Measurements from ENCODE around the gene CETN2. TPM values are rescaled to one million over a fixed set of nuclear protein-coding genes. Genes with fewer than 3 reads are reported as not detected.

CETN2 gene
- total RNA-seq, 1 experiment from 2014 or later = 23.8 TPM

DNA sequence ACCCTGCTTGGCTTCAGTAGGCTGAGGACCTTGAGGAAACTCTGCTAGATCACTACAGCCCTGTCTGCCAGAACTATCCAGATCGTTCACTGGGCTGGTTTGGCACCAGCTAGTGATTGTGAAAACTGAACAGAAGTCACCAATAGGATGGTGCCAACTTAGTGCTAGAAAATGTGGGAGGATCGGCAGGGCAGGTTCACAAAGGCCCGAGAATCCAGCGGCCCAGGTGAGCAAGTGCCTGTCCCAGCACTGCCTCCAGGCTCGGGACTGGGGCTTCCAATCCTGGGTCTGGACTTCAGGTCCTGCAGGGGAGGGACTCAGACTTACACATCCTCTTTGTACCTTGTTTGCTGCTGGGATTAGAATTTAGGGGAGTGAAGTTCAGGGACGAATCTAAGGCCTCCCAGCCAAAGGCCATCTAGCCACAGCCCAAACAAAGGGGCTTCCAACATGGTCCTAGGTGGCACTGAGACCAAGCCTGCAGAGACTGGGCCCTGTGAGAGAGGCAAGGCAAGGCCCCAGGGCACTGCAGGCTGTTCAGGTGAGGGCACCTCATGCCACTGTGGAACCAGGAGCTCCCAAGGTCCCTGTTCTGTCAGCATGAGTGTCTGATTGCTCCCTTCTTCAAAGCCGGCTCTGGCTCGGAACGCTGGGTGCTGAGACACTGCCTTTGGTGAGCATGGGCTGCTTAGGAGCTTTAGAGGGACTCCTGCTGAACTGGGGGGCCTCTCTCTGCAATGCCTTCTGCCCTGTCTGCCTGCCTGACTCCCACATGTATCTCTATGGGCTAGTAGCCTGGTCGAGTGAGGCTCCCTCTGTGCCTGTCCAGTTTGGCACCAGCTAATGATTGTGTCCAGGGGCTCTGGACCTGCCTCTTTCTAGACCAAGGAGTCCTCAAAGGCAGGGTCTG is 46.6 kb upstream of the CETN2 start:
- Histone ChIP-seq H3K36me3 (ENCODE audit: control insufficient read depth, insufficient read depth, low read length) (no peaks in the 10 kb centered on the region), H3K4me1 (no peaks in the 10 kb centered on the region), H3K27me3 (replicated peaks; ENCODE audit: control insufficient read depth, insufficient read depth, low read length) (no peaks in the 10 kb centered on the region), H3K9me3 (no peaks in the 10 kb centered on the region), H3K4me3 (ENCODE audit: low read depth, low read length) (no peak overlapping the region)
- Mint-ChIP-seq H3K4me1 (ENCODE audit: low read depth, unreplicated experiment) (no peaks in the 10 kb centered on the region), H3K4me3 (ENCODE audit: unreplicated experiment) (no peak overlapping the region), H3K36me3 (ENCODE audit: insufficient read depth, unreplicated experiment) (peaks cover 6% of the 10 kb centered on the region), H3K9me3 (ENCODE audit: unreplicated experiment) (no peaks in the 10 kb centered on the region), H3K27ac (ENCODE audit: unreplicated experiment) (no peak overlapping the region), H3K27me3 (ENCODE audit: insufficient read depth, unreplicated experiment) (no peaks in the 10 kb centered on the region)
- ChIA-PET CTCF (no interaction called here), POLR2A (no interaction called here)
- DNase-seq = no peak
- intact Hi-C loops (cut with micrococcal nuclease; ENCODE audit: unreplicated experiment) = no loop called here
- no TSS peak for BruUV-seq (replicated peaks)
- TF ChIP-seq, protein P1, sequence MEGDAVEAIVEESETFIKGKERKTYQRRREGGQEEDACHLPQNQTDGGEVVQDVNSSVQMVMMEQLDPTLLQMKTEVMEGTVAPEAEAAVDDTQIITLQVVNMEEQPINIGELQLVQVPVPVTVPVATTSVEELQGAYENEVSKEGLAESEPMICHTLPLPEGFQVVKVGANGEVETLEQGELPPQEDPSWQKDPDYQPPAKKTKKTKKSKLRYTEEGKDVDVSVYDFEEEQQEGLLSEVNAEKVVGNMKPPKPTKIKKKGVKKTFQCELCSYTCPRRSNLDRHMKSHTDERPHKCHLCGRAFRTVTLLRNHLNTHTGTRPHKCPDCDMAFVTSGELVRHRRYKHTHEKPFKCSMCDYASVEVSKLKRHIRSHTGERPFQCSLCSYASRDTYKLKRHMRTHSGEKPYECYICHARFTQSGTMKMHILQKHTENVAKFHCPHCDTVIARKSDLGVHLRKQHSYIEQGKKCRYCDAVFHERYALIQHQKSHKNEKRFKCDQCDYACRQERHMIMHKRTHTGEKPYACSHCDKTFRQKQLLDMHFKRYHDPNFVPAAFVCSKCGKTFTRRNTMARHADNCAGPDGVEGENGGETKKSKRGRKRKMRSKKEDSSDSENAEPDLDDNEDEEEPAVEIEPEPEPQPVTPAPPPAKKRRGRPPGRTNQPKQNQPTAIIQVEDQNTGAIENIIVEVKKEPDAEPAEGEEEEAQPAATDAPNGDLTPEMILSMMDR (IDR thresholded peaks at IDR 0.05; ENCODE audit: insufficient read depth in 1 of 2, low read depth in 1 of 2, low read length in 1 of 2, severe bottlenecking in 1 of 2, unreplicated experiment in 1 of 2) = no peak

DNA sequence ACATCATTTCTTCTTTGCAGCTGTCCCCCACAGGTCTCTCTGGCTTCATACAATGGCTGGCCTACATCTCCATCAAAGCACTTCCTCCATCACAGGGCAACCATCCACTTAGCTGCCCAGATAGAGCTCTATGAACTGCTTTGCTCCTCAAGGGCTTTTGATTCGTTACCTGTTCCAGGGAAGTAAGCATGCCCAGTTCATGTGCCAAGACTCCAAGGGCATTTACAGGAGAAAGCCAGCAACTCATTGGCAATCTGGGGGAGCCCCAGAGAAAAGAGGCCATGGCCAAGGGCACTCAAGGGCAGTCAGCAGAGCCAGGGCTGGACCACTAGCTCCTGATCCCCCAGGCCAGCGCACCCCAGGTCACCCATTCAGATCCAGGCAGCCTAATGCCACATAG is 42.8 kb upstream of the CETN2 start:
- ChIA-PET CTCF (no interaction called here), POLR2A (no interaction called here)

DNA sequence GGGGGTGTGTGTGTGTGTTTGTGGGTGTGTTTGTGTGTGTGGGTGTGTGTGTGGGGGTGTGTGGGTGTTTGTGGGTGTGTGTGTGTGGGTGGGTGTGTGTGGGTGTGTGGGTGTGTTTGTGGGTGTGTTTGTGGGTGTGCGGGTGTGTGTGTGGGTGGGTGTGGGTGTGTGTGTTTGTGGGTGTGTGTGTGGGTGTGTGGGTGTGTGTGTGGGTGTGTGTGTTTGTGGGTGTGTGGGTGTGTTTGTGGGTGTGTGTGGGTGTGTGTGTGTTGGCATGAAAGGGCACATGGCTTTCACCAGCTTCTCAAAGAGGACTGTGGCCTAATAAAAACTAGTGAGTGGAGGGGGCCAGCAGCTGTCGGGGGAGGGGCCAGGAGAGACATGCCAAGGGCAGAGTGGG is 42.0 kb upstream of the CETN2 start:
- Histone ChIP-seq H3K27me3 (replicated peaks; ENCODE audit: control insufficient read depth, insufficient read depth, low read length) (no peaks in the 10 kb centered on the region), H3K4me1 (no peaks in the 10 kb centered on the region), H3K36me3 (ENCODE audit: control insufficient read depth, insufficient read depth, low read length) (no peaks in the 10 kb centered on the region), H3K4me3 (ENCODE audit: low read depth, low read length) (no peak overlapping the region), H3K9me3 (no peaks in the 10 kb centered on the region)
- no peak for DNase-seq
- ChIA-PET CTCF (no interaction called here), POLR2A (no interaction called here)
- intact Hi-C loops (cut with micrococcal nuclease; ENCODE audit: unreplicated experiment) = no loop called here
- H3K9me3 Mint-ChIP-seq (ENCODE audit: unreplicated experiment) = no peaks in the 10 kb centered on the region
- TF ChIP-seq, protein P1 (IDR thresholded peaks at IDR 0.05; ENCODE audit: insufficient read depth in 1 of 2, low read depth in 1 of 2, low read length in 1 of 2, severe bottlenecking in 1 of 2, unreplicated experiment in 1 of 2) = no peak
- BruUV-seq (replicated peaks) = no TSS peak
- no peaks in the 10 kb centered on the region for H3K4me1 Mint-ChIP-seq (ENCODE audit: low read depth, unreplicated experiment)
- H3K4me3 Mint-ChIP-seq (ENCODE audit: unreplicated experiment) = no peak overlapping the region
- no peaks in the 10 kb centered on the region for H3K27me3 Mint-ChIP-seq (ENCODE audit: insufficient read depth, unreplicated experiment)
- no peak overlapping the region for H3K27ac Mint-ChIP-seq (ENCODE audit: unreplicated experiment)
- H3K36me3 Mint-ChIP-seq (ENCODE audit: insufficient read depth, unreplicated experiment) = peaks cover 24% of the 10 kb centered on the region

More for the DNA sequence above, 42.8 kb upstream of the CETN2 start:
- H3K4me1 ChIP-seq = no peaks in the 10 kb centered on the region
- no peaks in the 10 kb centered on the region for H3K9me3 ChIP-seq
- no peaks in the 10 kb centered on the region for H3K27me3 Mint-ChIP-seq (ENCODE audit: insufficient read depth, unreplicated experiment)
- H3K4me3 ChIP-seq (ENCODE audit: low read depth, low read length) = no peak overlapping the region
- no peaks in the 10 kb centered on the region for H3K9me3 Mint-ChIP-seq (ENCODE audit: unreplicated experiment)
- TF ChIP-seq, protein P1 (IDR thresholded peaks at IDR 0.05; ENCODE audit: insufficient read depth in 1 of 2, low read depth in 1 of 2, low read length in 1 of 2, severe bottlenecking in 1 of 2, unreplicated experiment in 1 of 2) = no peak
- intact Hi-C loops (cut with micrococcal nuclease; ENCODE audit: unreplicated experiment) = no loop called here
- no peak overlapping the region for H3K27ac Mint-ChIP-seq (ENCODE audit: unreplicated experiment)
- BruUV-seq (replicated peaks) = no TSS peak
- H3K4me1 Mint-ChIP-seq (ENCODE audit: low read depth, unreplicated experiment) = no peaks in the 10 kb centered on the region
- no peaks in the 10 kb centered on the region for H3K27me3 ChIP-seq (replicated peaks; ENCODE audit: control insufficient read depth, insufficient read depth, low read length)
- peaks cover 17% of the 10 kb centered on the region for H3K36me3 Mint-ChIP-seq (ENCODE audit: insufficient read depth, unreplicated experiment)
- DNase-seq = no peak
- no peaks in the 10 kb centered on the region for H3K36me3 ChIP-seq (ENCODE audit: control insufficient read depth, insufficient read depth, low read length)
- no peak overlapping the region for H3K4me3 Mint-ChIP-seq (ENCODE audit: unreplicated experiment)
